RWPE2 (cell line): Measurements from ENCODE around the gene MAP4.
"Not testable (repeated sequence)": the region's sequence is repeated elsewhere in the genome, so short reads cannot be mapped to it uniquely, and the experiment has no call there.

Source experiments
- ATAC-seq: fragments of 200-7000 bp; cut with Tn5 transposase; 3 replicates; pipeline ENCODE4 v1.9.1; 2021; ENCODE audit warnings: low read depth
- DNase-seq: peaks from one replicate; pipeline ENCODE4 v3.0.0-alpha.2; 2020; ENCODE audit warnings: low spot score
- H3K27ac ChIP-seq: fragments of 450-650 bp; 2 replicates; pipeline ENCODE4 v1.5.1; 2017; ENCODE audit warnings: mild to moderate bottlenecking; ENCODE audit not compliant: poor library complexity, severe bottlenecking
- H3K27me3 ChIP-seq: fragments of 250-450 bp; sonication (Bioruptor Pico); 2 replicates; pipeline ENCODE4 v1.5.1; 2021; ENCODE audit warnings: mild to moderate bottlenecking, moderate library complexity; ENCODE audit not compliant: insufficient read depth, poor library complexity, severe bottlenecking
- H3K36me3 ChIP-seq: fragments of 250-450 bp; sonication (Bioruptor Pico); 2 replicates; pipeline ENCODE4 v1.5.1; 2020; ENCODE audit warnings: low read depth, mild to moderate bottlenecking, moderate library complexity
- H3K4me1 ChIP-seq: fragments of 250-450 bp; sonication (Bioruptor Pico); 2 replicates; pipeline ENCODE4 v1.5.1; 2021; ENCODE audit warnings: mild to moderate bottlenecking, moderate library complexity; ENCODE audit not compliant: insufficient read depth, poor library complexity, severe bottlenecking
- H3K4me3 ChIP-seq: fragments of 250-450 bp; sonication (Bioruptor Pico); 2 replicates; pipeline ENCODE4 v1.5.1; 2021; ENCODE audit warnings: mild to moderate bottlenecking, moderate library complexity; ENCODE audit not compliant: severe bottlenecking
- H3K9me3 ChIP-seq: fragments of 250-450 bp; sonication (Bioruptor Pico); 2 replicates; pipeline ENCODE4 v1.5.1; 2021; ENCODE audit warnings: mild to moderate bottlenecking, moderate library complexity; ENCODE audit not compliant: severe bottlenecking
- CTCF ChIP-seq: fragments of 450-650 bp; IDR thresholded peaks from one replicate; pipeline ENCODE4 v1.5.1; 2017; ENCODE audit warnings: mild to moderate bottlenecking, moderate library complexity; ENCODE audit not compliant: poor library complexity, severe bottlenecking

MAP4 gene

DNA sequence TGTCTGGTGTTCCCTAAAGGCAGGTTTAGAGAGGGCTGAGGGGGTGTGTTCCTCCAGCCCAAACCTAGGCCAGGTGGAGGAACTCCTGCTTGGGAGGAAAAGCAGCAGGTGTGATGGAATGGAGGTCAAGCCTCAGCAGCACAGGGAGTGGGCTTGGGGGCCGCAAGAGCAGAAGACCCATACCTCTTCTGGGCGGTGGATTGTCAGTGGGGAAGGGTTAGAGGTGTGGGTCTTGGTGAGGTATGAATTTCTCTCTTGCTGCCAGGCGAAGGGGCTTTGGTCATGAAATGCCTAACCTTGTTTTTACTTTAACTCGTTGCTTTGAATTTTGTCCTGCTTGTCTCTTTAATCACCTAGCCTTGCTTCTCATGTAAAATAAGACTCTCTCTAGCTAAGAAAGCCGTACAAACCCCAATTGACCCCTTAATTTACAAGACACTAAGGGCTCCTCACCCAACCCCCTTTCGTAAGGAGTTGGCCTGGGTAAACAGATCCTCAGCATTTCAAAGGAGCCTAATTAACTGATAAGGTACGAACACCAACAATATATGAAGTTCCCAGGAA is 174.3 kb downstream of the MAP4 start:
- Histone ChIP-seq H3K4me1 (no peaks in the 10 kb centered on the region), H3K27ac (no peak overlapping the region), H3K36me3 (peaks cover 99% of the 10 kb centered on the region), H3K27me3 (no peaks in the 10 kb centered on the region), H3K9me3 (no peaks in the 10 kb centered on the region), H3K4me3 (no peak overlapping the region)
- DNase-seq: no peak
- no peak for TF ChIP-seq CTCF
- no peak for ATAC-seq

GRCh38 chr3:47838503-47838902 is 177.7 kb downstream of the MAP4 start:
- H3K4me1 ChIP-seq: no peaks in the 10 kb centered on the region
- ATAC-seq (no peak), DNase-seq (no peak)
- no peak overlapping the region for H3K27ac ChIP-seq
- no peaks in the 10 kb centered on the region for H3K27me3 ChIP-seq
- no peak for TF ChIP-seq CTCF
- H3K36me3 ChIP-seq: peaks cover 94% of the 10 kb centered on the region
- no peak overlapping the region for H3K4me3 ChIP-seq
- H3K9me3 ChIP-seq: no peaks in the 10 kb centered on the region

- Histone ChIP-seq H3K4me3 (no peak overlapping the region), H3K4me1 (no peaks in the 10 kb centered on the region), H3K27ac (no peak overlapping the region), H3K27me3 (no peaks in the 10 kb centered on the region), H3K9me3 (no peaks in the 10 kb centered on the region), H3K36me3 (peaks cover 93% of the 10 kb centered on the region)
- TF ChIP-seq CTCF: no peak
- no peak for ATAC-seq
- no peak for DNase-seq
Observed at GRCh38 chr3:47836986-47837385, 179.2 kb downstream of the MAP4 start.

DNA sequence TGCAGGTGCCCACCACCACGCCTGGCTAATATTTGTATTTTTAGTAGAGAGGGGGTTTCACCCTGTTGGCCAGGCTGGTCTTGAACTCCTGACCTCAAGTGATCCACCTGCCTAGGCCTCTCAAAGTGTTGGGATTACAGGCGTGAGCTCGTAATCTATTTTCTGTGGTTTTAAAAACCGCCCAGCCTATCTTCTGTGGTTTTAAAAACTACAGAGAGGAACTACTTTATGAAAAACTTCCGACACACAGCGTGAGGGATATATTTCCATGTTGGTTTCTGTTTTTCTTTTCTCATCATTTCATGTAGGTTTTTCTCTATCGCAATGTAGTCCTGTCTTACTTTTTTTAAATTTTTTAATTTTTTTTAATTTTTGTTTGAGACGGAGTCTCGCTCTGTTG is 186.7 kb downstream of the MAP4 start:
- not testable (repeated sequence) for DNase-seq, H3K4me3 ChIP-seq, H3K27me3 ChIP-seq, H3K9me3 ChIP-seq, ATAC-seq, H3K4me1 ChIP-seq, H3K27ac ChIP-seq
- H3K36me3 ChIP-seq: peaks cover 74% of the 10 kb centered on the region

- Histone ChIP-seq H3K27me3 (no peaks in the 10 kb centered on the region), H3K36me3 (peaks cover 43% of the 10 kb centered on the region), H3K27ac (peak overlapping the region; percentile 53), H3K4me3 (peak overlapping the region; percentile 95), H3K9me3 (no peaks in the 10 kb centered on the region), H3K4me1 (no peaks in the 10 kb centered on the region)
- DNase-seq (no peak), ATAC-seq (no peak)
- TF ChIP-seq CTCF: no peak
Observed at GRCh38 chr3:47825590-47825989, 190.6 kb downstream of the MAP4 start.
